G401 (cell line): Measurements from ENCODE around the gene RAB30. TPM values are rescaled to one million over a fixed set of nuclear protein-coding genes. Genes with fewer than 3 reads are reported as not detected.

Experiments
- DNase-seq: peaks from one replicate; pipeline ENCODE4 v3.0.0-alpha.2; 2015; ENCODE audit warnings: low spot score
- in situ Hi-C: cut with HindIII; loops from 2 replicates; pipeline ENCODE4 v1.10.0; 2016; ENCODE audit warnings: low sequenced_read_pairs, mixed read lengths
- total RNA-seq: library from RNA; depleted of rRNA; stranded (reverse); fragments of >200 nt; shearing (Covaris generic); gene quantifications from 2 replicates; pipeline ENCODE4 v1.2.3, GENCODE V29; 2014

RAB30 gene
- total RNA-seq, 1 experiment from 2014 or later: 3.7 TPM

- in situ Hi-C loops: no loop called here
Measured at GRCh38 chr11:83046621-83047172, 25.0 kb downstream of the RAB30 start.

GRCh38 chr11:83044958-83045712, 26.6 kb downstream of the RAB30 start:
- DNase-seq: no peak
- in situ Hi-C loops: no loop called here

More at GRCh38 chr11:83046621-83047172, 25.0 kb downstream of the RAB30 start:
- DNase-seq: no peak

DNA sequence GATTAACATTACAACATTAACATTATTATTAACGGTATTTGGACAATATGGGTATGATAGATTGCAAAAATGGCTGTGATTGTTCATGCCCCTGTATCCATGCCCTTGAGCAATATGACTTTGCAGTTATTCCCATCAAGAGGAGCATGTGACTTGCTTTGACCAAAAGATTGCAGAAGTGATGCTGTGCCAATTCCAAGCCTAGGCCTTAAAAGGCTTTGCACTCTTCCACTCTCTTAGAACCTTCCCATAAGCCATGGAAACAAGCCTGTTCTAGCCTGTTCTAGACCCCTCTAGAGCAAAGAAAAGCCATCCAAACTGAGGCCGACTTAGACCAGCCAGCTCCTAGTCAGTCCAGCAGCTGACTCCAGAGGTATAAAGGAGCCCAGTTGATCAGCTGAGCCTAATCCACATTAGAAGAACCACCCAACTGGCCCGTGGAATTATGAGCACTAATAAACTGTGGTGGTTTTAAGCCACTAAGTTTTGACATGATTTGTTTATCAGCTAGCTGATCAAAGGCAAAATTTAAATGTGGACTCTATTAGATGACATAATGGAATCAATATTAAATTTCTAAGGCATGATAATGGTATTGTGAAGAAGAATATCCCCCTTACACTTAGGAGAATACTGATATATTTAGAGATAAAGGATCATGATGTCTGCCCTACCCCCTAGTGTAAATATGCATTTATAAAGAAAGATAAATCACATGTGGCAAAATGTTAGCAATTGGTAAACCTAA, 28.6 kb downstream of the RAB30 start:
- DNase-seq: no peak

GRCh38 chr11:83041126-83041525, 30.6 kb downstream of the RAB30 start:
- in situ Hi-C loops: no loop called here
- DNase-seq: no peak

More for the DNA sequence above, 28.6 kb downstream of the RAB30 start:
- in situ Hi-C loops: no loop called here

- in situ Hi-C loops: no loop called here
- DNase-seq: no peak
Measured at GRCh38 chr11:83039566-83039965, 32.1 kb downstream of the RAB30 start.

DNA sequence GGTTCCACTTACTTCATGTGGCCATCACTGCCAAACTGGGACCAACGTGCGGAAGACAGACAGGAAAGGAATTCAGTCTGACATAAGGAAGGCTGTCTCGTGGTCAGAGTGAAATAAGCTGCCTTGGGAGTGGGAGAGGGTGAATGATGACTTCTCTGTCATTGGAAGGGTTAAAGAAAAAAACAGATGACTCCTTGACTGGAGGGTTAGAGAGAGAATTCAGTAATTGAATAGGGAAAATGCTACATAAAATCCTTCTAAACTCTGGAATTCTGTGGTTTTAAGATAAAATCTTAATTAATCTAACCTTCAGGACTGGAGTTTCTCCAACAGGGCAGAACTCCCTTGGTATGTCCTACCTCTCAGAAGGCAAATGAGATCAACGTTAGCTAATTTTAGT, 33.8 kb downstream of the RAB30 start:
- DNase-seq: no peak
- in situ Hi-C loops: no loop called here

GRCh38 chr11:83036701-83037100, 35.0 kb downstream of the RAB30 start:
- in situ Hi-C loops: no loop called here
- DNase-seq: no peak

DNA sequence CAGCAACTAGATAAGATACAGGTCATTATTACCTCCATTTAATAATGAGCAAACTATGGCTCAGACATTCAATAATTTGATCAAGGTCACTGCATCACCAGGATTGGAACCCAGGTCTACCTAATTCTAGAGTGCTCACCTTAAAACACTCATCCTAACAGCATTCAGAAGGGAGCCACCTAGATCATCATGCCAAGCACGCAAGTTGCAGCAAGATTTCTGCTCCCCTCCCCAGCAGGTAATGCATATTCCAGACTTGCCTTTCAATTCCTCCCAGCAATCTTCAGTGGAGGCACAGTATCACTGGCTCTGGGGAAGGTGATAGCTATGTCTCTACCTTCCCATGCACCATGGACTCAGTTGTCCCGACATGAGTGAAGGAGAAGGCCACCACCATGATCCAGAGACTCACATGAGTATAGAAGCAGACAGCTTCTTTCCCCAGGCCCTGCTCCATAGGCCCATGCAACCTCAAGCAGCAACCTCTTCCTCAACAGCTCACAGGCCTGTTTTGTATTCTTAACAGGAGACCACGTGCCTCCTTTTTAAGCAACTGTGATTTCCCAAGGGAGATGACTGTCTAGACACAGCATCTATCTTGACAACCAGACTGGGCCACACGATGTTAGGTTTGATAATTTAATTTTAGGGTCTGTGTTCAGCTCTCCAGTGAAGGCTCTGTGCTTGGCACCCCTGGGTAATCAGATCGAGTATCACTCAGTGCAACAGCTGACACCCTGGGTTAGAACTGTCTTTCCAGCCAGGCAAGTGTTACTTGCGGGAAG, 36.4 kb downstream of the RAB30 start:
- no peak for DNase-seq
- in situ Hi-C loops: no loop called here

- no peak for DNase-seq
Measured at GRCh38 chr11:83034673-83035014, 37.1 kb downstream of the RAB30 start.

DNA sequence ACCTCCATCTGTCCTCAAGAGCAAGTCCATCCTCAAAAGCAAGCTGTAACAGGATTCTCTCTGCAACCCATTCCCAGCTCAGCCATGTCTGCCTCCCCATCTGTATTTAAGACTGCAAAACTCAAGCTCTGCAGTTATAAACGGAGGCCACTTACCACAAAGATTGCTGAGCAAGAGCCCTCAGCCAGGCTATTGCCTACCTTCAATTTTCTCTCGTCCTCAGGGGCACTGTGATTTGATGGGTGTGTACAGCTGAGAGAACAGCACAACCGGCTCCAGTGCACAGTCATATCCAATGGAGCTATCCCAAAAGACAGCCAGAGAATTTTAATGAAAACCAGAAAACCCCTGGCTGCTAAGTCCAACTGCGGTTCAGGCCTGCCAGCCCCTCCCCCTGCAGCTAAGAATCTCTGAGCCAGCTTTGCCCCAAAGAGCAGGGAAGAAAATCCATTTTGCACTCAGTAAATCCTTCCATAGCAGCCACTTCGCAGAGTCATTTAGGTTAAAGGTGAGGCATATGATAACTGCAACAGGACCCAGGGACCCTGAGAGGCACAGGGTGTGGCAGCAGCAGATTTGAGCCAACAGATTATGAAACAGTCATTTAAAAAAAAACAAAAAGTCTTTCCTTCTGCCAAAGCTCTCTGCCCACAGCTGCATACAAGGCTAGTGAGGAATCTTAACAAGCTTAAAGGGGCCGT, 37.6 kb downstream of the RAB30 start:
- in situ Hi-C loops: no loop called here
- peak; percentile 50 for DNase-seq

More at GRCh38 chr11:83034673-83035014, 37.1 kb downstream of the RAB30 start:
- in situ Hi-C loops: no loop called here

- in situ Hi-C loops: no loop called here
- DNase-seq: no peak
Measured at GRCh38 chr11:83033371-83033770, 38.3 kb downstream of the RAB30 start.

DNA sequence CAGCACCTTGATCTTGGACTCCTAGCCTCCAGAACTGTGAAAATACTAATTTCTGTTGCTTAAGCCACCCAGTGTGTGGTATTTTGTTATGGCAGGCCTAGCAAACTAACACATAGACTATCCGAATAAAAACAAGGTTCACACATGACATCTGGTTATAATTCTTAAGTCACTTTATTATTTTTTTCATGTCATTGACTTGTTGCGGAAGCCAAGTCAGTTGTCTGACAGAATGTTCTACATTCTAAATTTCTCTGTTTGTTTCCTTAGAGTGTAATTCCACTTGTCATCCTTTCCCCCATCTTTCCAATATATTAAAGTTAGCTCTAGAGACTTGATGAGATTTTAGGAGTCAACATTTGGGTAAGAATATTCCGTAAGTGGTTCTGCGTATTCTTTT, 40.6 kb downstream of the RAB30 start:
- no peak for DNase-seq
- in situ Hi-C loops: no loop called here

DNA sequence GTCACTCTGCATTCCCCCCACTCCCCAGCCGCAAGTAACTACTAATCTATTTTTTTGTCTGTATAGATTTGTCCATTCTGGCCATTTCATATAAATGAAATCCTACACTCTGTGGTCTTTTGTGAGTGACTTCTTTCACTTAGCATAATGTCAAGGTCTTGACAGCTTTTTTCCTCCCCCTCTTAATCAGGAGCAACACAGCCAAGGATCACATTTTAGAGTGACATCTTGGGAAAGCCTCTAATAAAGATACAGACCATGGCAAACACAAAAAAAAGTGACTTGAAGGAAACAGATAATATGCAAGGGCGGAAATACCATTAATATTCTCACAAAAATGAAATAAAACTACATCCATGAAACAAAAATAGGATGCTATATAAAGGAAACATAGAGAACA, 43.9 kb downstream of the RAB30 start:
- DNase-seq: no peak
- in situ Hi-C loops: no loop called here

DNA sequence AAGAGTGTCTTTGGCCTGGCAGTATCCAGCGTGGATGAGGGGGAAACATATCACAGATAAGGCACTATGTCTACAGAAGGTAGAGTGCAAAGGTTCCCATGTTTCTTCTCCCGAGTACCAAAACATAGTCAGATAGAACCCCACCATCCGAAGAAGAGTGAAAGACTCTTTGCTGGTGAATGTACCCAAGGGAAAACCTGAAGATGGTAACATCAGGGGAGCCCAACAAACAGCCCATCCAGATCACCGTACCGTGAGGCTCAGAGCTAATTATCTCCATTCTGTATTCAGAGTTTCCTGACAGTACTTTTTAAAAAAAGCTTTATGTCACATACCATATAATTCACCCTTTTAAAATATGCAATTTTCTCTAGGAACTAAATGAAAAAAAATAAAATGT, 44.4 kb downstream of the RAB30 start:
- in situ Hi-C loops: no loop called here
- DNase-seq: no peak

GRCh38 chr11:83026229-83026628, 45.5 kb downstream of the RAB30 start:
- no peak for DNase-seq
- in situ Hi-C loops: no loop called here

- in situ Hi-C loops: no loop called here
- DNase-seq: no peak
Measured at GRCh38 chr11:83025267-83025704, 46.4 kb downstream of the RAB30 start.

DNA sequence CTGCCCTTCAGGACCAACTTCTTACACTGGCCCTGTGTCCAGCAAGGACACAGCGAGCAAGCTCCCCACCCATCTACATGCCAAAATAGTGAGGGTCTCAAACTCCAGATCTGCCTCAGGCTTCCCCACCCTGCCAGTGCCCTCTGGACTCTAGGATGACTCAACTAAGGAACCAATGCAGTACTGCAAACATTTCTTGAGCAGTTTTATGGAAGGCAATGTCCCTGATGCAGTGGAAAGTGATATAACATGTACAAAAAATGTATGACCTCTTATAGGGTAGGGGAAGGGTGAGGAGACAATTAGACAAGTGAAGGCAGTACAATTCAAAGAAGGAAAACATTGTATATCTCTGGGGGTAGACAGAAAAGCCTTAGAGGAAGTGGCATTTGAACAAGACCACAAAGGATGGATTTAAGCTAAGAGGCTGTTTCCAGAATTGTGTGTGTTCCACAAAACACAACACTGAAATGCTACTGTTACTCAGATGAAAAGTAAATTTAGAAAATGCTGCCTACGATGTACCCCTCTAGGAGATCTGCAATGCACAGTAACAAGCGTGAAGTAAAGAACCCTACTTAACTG, 47.3 kb downstream of the RAB30 start:
- in situ Hi-C loops: no loop called here

DNA sequence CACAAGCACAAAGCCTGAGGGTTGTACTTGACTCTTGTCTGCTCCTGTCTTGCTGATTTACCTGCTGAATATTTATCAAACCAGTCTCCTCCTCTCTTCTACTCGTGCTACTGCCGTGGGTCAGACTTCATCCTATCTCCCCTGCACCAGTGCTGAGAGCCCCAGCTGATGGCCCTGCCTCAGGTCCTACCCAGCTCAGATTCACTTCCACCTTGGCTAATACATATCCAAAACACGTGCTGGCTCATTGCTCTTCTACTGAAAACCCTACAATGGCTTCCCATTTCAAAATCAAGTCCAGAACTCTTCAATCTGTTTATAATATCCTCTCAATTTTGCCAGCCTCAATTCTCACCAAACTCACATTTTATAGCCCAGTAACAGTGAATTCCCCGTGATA, 48.3 kb downstream of the RAB30 start:
- no peak for DNase-seq
- in situ Hi-C loops: no loop called here

More for the DNA sequence above, 47.3 kb downstream of the RAB30 start:
- DNase-seq: no peak

GRCh38 chr11:83021780-83022125, 49.9 kb downstream of the RAB30 start:
- in situ Hi-C loops: no loop called here
- no peak for DNase-seq
